HG03175 (cell line): ENCODE results near the gene GSC2.

Source experiments
- ATAC-seq: cut with Tn5 transposase; IDR thresholded peaks from one replicate; pipeline ENCODE4 v1.9.1; 2021; ENCODE audit warnings: mild to moderate bottlenecking, moderate library complexity; ENCODE audit not compliant: unreplicated experiment

The GSC2 gene

DNA sequence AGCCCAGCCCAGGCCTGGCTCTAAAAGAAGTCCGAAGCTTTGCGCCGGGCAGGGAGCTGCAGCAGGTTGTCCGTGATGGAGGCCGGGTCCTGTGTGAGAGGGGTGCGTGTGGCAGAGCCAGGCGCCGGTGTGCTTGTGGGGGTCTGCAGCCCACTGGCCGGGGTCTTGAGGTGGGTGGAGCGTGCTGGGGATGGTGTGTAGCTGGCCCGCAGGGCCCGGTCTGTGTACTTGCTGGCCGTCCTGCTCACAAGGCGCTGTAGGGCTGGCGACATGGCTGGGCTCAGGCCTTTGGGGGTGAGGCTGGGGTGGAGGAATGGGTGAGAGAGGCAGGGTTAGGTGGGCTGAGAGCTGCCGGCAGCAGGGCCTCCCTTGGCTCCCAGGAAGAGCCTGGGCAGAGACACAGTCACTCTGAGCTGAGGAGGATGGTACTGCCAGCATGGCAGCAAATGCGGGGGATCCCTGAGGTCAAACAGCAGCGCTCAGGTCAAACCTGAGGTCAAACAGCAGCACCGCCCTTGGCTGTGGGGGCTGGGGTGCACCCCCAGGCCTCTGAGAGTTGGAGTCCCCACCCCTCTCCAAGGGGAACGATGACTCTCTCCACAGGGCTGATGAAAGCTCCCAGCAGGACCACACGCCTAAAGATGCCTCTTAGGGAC is 15.8 kb downstream of the GSC2 start:
- no peak for ATAC-seq

DNA sequence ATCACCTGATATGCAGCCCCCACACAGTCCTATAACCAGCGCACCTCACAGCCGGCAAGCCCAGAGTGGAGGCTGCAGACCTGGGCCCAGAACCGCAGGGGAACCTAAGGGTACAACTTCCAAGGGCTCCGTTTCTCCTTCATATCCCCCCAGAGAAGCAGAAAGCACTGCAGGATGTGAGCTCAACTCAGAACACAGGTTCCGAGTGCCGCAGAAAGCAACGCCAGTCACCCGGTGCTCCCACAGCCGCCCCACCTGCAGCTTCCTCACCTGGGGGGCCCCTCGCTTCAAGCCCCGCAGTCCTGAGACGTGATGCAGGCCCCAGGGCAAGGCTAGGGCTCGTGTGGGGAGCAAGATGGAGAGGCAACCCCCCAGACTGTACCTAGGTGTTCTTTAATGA is 16.5 kb downstream of the GSC2 start:
- no peak for ATAC-seq

DNA sequence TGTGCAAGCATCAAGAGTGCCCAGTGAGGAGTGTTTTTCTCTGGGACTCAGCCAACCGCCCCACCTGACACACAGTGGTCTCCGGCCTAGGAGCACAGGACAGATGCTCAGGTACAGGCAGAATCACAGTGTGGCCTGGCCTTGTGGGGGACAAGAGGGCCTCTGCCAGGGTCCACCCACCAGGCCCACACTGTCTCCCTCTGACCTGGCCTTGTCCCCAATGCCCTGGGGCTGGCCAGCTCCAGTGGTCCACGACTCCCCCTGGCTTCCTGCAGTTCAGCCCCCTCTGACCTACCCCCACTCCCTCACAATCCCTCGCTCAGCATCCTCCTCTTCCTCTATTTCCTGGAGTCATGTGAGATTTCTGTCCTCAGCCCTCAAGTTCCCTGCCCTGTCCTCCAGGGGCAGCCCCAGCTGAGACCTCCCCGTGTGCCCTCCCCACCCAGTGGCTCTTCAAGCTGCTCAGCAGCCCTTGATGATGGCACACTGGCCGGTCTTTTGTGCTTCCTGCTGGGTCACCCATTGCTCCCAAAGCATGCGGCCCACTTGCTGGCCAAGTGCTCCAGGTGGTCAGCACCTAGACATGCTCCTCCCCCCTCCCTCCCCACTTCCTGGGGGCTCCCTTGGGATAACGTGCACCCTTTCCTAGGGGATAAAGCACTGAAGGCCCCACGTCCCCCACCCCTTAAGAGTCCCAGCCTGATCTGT is 17.2 kb downstream of the GSC2 start:
- ATAC-seq = no peak

DNA sequence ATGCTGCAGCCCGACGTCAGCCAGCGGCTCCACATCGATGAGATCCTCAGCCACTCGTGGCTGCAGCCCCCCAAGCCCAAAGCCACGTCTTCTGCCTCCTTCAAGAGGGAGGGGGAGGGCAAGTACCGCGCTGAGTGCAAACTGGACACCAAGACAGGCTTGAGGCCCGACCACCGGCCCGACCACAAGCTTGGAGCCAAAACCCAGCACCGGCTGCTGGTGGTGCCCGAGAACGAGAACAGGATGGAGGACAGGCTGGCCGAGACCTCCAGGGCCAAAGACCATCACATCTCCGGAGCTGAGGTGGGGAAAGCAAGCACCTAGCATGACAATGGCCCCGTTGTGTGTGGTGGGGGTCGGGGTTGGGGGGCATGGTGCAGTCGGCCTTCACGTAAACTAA is 17.9 kb downstream of the GSC2 start:
- no peak for ATAC-seq

DNA sequence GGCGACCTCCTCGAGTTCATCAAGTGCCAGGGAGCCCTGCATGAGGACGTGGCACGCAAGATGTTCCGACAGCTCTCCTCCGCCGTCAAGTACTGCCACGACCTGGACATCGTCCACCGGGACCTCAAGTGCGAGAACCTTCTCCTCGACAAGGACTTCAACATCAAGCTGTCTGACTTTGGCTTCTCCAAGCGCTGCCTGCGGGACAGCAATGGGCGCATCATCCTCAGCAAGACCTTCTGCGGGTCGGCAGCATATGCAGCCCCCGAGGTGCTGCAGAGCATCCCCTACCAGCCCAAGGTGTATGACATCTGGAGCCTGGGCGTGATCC is 18.4 kb downstream of the GSC2 start:
- ATAC-seq = no peak

DNA sequence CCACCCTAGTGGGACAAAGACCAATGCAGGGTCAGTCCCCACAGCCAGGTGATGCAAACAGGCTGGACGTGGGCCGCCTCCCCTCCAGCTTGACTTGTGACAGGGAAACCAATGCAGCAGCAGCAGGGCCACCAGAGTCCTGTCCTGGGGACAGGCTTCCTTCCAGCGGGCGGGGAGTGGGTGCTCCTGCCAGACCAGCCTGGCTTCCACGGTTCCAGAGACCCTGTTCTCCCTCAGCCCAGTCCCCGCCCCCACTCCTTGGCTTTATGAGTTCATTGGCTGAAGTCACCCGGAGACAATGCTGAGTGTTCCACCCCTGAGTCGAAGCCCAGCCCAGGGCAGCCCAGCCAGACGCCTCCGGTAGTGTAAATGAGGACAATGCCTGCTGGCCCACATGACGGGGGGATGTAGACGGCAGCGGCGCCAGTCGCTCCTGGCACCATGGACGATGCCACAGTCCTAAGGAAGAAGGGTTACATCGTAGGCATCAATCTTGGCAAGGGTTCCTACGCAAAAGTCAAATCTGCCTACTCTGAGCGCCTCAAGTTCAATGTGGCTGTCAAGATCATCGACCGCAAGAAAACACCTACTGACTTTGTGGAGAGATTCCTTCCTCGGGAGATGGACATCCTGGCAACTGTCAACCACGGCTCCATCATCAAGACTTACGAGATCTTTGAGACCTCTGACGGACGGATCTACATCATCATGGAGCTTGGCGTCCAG is 19.0 kb downstream of the GSC2 start, which contains the start of gene TSSK2:
Gene TSSK2 (plus strand): TSS at position 350 of the 726 bp plus-strand sequence. CDS start 92 bp downstream, at position 442.
- ATAC-seq = no peak

DNA sequence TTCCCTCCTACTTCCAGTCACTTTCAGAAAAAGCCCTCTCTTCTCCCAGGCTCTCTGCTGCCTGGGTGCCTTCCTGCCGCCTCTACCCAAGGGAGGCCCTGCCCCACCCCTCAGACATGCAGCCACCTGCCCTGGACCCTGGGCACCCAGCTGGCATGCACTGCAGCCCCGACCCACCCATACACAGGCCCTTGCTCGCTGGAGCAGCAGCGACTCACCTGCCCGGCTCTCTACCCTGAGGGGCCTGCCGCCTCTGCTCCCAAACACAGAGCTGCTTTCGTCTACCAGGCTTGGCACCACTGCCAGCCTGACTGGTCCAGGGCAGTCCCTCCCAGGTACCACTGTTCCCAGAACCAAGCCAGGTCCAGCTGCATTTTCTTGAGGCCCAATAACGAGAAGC is 20.2 kb downstream of the GSC2 start:
- no peak for ATAC-seq

DNA sequence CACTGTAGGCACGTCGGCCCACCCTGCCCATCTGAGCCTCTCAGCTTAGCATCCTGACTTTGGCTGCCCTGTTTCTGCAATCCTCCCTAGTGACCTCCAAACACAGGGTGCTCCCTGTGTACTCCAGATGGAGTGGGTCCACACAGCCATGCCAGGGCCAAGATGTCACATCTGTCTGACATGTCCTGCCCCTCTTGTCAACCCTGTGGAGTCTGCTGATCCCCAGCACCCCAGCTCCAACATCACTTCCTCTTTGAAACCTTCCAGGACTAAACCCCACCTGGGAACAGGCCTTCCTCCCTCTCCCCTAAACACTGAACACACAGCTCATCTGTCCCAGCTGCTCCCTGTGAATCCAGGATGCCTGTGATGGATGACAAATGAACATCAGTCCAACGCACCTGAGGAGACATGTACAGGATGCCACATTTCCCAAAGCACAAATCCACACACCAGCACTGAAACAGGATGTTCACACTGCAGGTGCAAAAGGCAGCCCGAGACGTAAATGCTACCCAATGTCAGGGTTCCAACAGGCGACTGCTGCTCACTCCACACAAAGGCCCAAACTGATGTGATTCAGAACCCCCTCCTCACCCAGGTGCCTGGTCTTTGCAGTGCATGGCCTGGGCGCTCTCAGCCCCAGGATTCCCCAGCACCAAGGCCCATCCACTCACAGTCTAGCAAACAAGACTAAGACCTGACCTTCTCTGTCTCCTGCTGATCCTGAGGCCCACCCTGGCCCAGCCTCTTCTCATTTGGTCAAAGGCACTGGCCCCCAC is 21.0 kb downstream of the GSC2 start:
- no peak for ATAC-seq

DNA sequence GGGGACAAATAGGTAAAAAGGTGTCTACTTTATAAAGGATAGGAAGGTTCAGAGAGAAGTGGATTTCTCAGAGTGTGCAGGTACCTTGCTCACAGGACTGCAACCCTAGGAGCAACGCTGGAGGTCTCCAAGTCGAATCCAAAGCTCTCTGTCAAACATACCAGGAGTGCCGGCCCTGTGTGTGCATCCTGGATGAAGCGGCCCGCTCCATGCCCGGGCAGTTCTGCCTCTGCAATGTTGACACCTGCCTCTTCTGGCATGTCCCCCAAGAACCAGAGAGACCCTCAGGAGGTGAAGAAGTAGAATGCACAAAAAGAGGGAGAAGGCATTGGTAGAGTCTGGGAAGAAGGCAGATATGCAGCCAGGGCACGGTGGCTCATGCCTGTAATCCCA is 22.1 kb downstream of the GSC2 start:
- no peak for ATAC-seq

DNA sequence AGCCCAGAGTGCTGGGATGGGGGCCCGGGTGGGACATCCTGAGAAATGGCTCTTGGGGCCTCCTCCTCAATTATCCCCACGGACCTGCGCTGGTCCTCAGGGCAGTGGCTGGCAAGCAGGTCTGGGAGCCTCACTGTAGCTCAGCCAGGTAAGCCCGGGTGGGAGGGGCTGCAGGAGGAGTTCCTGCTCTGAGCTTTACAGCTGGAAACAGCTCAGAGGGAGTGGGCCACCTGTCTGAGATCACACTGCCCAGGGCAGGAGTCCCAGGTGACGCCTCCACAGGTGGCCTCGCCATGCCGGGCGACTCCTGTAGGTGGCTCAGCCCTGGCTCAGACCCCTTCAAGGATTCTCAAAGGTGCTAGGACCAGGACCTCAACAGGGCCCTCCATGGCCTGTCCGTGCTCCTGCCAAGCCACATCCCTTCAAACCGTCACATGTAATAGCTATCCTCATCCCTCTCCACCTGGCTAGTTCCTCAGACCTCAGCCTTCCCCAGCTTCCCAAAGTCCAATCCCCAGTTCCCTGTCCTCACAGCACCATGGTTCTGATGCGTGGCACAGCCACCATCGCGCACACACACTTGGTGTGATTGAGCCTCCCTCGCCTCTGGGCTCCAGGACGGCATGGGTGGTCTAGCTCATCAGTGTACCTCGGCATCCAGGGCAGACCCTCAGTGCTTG is 22.6 kb downstream of the GSC2 start:
- no peak for ATAC-seq

DNA sequence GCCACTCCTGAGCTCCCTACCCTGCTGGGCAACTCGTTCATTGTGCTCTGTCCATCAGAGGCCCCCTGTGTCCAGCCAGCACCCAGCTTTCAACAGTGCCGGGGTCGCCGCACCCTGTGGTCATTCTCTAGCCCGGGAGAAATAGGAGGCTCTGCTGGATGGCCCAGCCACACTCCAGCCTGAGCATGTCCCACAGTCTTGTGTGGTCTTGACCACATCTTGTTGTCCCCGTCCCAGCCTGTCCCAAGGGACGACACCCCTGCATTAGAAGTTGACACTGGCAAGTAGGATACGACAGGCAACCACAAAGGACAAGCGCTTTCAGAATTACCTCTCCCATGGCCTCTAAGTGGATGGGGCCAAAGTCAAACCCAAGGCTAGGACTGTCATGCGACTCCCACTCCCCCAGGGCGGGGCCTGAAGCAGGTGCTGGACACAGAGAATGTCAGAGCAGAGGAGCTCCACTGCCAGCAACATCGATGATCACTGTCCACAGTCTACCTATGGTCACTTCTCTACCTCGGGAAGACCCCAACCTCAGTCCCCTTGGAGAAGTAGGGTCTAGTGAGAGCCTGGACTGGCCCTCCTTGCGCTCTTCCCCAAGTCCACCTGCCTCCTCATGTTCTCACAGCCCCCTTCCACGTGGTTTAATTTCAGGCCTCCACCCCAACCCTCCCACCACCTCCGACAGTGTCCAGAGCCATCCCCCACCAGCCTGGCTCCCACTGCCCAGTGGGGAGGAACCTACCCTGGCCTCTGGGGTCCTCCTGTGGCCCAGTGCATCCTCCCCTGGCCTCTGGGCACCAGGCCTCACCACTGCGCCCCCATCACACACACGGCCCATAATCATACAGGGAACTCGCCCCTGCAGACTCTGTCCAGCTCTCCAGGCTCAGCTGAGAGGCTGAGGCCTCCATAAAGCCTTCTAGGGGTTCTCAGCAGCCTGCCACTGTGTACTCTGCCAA is 23.5 kb downstream of the GSC2 start:
- ATAC-seq = no peak

DNA sequence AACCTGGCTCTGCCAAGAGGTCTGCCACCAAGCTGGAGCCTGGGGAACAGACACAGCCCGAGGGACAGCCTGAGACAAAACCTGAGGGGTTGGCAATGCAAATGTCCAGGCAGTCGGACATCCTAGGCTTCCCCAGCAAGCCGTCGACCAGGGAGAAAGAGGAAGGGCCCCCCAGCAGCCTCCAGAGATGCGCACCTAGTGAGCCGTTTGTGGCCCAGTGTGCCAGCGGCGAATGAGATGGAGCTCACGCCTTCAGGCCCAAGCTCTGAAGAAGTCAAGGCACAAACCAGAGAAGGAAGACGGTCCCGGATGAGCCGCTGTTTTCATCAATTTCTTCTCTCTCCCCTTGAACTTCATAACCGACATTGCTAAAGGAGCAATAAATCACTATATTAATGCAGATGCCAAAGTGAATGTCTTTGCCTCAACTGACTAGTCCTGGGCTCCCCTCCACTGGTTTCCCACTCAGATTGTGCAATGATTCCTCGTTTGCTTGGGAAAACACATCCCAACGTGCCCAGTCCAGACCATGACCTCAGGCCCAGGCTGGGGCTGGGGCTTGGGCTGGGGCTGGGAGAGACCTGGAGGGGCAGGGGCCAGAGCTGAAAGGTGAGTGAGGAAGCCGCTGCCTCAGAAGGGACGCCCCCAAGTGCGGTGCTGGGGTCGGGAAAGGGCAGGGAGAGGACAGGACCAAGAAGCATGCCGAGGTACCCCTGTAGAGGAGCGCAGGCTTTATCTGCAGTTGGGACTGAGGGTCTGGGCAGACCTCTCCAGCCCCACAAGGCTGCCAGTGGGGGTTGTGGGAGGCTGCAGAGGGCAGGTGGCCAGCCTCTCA is 24.4 kb downstream of the GSC2 start:
- no peak for ATAC-seq

DNA sequence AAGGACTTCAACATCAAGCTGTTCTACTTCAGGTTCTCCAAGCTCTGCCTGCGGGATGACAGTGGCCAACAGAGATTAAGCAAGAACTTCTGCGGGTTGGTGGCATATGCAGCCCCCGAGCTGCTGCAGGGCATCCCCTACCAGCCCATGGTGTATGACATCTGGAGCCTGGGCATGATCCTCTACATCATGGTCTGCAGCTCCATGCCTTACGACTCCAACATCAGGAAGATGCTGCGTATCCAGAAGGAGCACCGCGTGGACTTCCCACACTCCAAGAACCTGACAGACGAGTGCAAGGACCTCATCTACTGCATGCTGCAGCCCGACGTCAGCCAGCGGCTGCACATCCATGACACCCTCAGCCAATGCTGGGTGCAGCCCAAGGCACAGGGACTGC is 25.1 kb downstream of the GSC2 start:
- ATAC-seq = no peak

DNA sequence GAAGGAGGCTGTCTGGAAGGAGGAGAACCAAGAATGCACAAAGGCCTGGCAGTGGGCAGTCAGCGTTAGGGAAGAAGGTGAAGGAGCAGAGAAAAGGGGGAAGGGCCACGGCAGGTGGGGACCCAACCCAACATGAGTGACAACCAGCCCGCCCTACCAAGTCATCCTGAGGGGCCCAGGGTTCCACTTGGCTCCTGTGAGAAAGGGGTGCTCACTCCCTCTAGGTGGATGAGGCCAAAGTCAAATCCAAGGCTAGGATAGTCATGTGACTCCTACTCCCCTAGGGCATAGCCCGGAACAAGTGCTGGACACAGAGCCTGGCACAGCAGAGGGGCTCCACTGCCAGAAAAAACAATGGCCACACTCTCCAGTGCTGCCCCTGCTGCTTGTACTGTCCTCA is 25.7 kb downstream of the GSC2 start:
- ATAC-seq = no peak

DNA sequence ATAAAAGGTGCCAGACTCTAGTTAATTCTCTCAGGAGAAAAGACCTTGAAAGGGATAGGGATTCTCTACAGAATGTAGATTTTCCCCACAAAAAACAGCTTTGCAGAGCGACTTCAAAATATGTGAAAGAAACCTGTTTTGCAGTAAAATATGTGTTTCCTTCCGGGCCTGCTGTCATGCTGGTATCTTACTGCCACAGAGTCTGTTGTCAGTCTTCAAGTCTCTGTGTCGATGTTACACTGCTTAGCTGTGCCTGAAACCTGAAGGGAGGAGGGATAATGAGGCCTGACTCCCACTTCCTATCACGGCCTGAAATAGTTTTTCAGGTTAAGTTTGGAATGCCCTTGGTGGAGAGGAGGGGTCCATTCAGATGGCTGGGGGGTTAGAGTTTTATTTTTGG is 26.2 kb downstream of the GSC2 start:
- ATAC-seq = no peak

DNA sequence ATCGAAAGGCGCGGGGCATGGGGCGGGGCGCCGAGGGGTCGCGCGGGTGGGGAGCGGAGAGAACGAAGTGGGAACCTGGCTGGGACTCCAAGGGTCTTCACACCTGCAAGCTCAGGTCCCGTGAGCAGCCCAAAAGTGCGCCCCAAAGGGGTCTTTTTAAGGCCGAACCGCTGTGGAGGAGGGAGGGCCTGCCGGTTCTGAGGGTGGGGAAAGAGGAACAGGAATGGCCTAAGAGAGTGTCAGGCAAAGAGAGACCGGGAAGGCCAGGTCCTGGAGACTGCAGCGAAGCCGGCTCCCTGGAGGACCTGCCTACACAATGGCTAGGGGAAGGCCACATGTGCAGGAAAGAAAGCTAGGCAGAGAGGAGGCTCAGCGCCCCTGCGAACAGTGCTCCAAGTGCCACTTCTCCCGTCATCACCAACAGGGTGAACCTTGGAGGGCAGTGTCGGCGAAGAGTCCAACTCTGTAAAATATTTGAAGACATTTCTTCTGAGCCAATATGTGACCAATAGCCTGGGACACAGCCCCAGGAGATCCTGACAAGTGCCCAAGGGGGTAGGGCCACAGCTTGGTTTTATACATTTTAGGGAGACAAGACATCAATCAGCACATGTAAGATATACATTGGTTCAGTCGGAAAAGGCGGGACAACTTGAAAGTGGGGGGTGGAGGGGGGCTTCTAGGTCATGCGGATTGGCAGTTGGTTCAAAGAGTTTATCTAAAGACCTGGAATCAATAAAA is 27.2 kb downstream of the GSC2 start:
- no peak for ATAC-seq

DNA sequence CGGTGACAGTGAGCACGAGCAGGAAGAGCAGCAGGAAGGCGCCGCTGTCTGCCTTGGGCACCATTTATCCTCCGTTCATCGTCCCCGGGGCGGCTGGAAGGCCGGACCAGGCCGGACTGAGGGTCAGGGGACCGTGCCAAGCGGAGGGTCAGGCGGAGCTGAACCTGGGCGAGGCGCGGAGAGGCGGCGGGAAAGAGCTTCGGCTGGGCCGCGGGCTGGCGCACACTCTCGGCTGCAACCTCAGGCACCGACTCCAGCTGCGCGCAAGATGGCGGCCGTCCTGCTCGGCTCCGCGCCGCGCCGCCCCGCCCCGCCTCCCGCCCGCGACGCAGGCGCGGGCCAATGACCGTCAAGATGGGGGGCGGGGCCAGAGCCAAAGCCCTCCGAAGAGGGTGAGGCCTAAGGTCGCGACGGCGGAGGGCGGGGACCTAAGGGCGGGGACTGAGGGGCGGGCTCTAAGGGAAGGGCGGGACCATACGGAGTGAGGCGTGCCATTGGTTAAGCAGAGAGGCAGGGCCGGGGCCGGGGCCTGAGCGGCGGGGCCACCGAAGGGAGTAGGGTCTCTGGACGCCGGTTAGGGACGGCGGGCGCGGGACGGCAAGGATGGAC is 27.8 kb downstream of the GSC2 start, which contains the start of gene DGCR2:
Gene DGCR2 (minus strand): TSS at position 270 of the 609 bp plus-strand sequence. CDS start 206 bp downstream, at position 64.
- ATAC-seq = peak; percentile 80
